ENCODE data around the gene PFKFB4. TPM values are rescaled to one million over a fixed set of nuclear protein-coding genes. Genes with fewer than 3 reads are reported as not detected.

Gene PFKFB4
- total and polyA plus RNA-seq, 9 of the 15 experiments (the other 6 are each of a cell fraction or from before 2014, with no cell fraction given), result 0.92 to 56.3 (median 13.5) TPM

DNA sequence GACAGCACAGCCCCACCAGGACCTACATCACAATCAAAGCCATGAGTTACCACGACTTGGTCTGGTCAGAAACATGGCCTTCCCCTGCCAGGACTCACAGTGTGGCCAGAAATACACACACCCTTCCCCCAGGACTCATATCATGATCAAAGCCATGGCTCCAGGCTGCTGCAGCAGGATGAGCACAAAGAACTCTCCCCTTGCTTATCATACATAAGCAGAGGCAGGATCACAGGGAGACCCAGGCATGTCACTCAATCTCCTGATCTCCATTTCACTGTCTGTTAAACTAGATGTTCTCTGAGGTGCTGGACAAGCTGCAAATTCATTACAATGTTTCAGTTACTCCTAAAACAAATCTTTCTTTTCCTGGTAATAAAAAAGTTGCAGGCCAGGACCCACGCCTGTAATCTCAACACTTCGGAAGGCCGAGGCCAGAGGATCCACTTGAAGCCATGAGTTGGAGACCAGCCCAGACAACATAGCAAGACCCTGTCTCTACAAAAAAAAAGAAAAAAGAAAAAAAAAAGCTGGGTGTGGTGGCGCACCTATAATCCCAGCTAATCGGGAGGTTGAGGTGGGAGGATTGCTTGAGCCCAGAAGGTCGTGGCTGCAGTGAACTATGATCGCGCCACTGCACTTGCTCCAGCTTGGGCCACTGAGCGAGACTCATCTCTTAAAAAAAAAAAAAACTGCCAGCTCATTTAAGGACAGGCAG lies 1.2 kb downstream of the PFKFB4 start (continued):
- TF ChIP-seq ZBTB33 (CRISPR knock-in tag; IDR thresholded peaks at IDR 0.05) (no peak), HMGN3 (IDR thresholded peaks at IDR 0.05; ENCODE audit: borderline replicate concordance, extremely low read depth, insufficient read length, low read depth, low read length) (no peak), TAL1 (IDR thresholded peaks at IDR 0.05) (peak; percentile 85), KDM1A (IDR thresholded peaks at IDR 0.05) (peak; percentile 83 to 85), GTF2F1 (IDR thresholded peaks at IDR 0.05; ENCODE audit: low read depth, low read length) (no peak), PTBP1 (IDR thresholded peaks at IDR 0.05; ENCODE audit: low read depth, low read length) (no peak), TAF7 (tag; IDR thresholded peaks at IDR 0.05) (no peak), SAFB (IDR thresholded peaks at IDR 0.05; ENCODE audit: borderline replicate concordance, low read depth, low read length) (no peak), KLF6 (CRISPR knock-in tag; IDR thresholded peaks at IDR 0.05; ENCODE audit: borderline replicate concordance) (no peak), BRD9 (IDR thresholded peaks at IDR 0.05; ENCODE audit: low read depth, partially characterized antibody) (no peak), SMAD4 (CRISPR knock-in tag; conservative IDR thresholded peaks at IDR 0.05) (peak; percentile 20; the same call in 1 of the 2 replicates), LEF1 (IDR thresholded peaks at IDR 0.05) (peak; percentile 87; the same call in 1 of the 2 replicates), MBD2 (IDR thresholded peaks at IDR 0.05; ENCODE audit: borderline replicate concordance, low read depth) (no peak), NFIC (IDR thresholded peaks at IDR 0.05) (peak; percentile 69), MAFK (IDR thresholded peaks at IDR 0.05; ENCODE audit: low read length) (no peak), PHTF2 (CRISPR knock-in tag; IDR thresholded peaks at IDR 0.05) (no peak)
- TF ChIP-seq, protein P1, sequence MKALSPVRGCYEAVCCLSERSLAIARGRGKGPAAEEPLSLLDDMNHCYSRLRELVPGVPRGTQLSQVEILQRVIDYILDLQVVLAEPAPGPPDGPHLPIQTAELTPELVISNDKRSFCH (CRISPR knock-in tag; IDR thresholded peaks at IDR 0.05), result no peak
- TF ChIP-seq, protein P1 (tag; IDR thresholded peaks at IDR 0.05), result no peak
- TF ChIP-seq, protein P2, sequence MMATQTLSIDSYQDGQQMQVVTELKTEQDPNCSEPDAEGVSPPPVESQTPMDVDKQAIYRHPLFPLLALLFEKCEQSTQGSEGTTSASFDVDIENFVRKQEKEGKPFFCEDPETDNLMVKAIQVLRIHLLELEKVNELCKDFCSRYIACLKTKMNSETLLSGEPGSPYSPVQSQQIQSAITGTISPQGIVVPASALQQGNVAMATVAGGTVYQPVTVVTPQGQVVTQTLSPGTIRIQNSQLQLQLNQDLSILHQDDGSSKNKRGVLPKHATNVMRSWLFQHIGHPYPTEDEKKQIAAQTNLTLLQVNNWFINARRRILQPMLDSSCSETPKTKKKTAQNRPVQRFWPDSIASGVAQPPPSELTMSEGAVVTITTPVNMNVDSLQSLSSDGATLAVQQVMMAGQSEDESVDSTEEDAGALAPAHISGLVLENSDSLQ (IDR thresholded peaks at IDR 0.05), result peak; percentile 98
- TF ChIP-seq, protein P3, sequence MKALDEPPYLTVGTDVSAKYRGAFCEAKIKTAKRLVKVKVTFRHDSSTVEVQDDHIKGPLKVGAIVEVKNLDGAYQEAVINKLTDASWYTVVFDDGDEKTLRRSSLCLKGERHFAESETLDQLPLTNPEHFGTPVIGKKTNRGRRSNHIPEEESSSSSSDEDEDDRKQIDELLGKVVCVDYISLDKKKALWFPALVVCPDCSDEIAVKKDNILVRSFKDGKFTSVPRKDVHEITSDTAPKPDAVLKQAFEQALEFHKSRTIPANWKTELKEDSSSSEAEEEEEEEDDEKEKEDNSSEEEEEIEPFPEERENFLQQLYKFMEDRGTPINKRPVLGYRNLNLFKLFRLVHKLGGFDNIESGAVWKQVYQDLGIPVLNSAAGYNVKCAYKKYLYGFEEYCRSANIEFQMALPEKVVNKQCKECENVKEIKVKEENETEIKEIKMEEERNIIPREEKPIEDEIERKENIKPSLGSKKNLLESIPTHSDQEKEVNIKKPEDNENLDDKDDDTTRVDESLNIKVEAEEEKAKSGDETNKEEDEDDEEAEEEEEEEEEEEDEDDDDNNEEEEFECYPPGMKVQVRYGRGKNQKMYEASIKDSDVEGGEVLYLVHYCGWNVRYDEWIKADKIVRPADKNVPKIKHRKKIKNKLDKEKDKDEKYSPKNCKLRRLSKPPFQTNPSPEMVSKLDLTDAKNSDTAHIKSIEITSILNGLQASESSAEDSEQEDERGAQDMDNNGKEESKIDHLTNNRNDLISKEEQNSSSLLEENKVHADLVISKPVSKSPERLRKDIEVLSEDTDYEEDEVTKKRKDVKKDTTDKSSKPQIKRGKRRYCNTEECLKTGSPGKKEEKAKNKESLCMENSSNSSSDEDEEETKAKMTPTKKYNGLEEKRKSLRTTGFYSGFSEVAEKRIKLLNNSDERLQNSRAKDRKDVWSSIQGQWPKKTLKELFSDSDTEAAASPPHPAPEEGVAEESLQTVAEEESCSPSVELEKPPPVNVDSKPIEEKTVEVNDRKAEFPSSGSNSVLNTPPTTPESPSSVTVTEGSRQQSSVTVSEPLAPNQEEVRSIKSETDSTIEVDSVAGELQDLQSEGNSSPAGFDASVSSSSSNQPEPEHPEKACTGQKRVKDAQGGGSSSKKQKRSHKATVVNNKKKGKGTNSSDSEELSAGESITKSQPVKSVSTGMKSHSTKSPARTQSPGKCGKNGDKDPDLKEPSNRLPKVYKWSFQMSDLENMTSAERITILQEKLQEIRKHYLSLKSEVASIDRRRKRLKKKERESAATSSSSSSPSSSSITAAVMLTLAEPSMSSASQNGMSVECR (CRISPR knock-in tag; IDR thresholded peaks at IDR 0.05), result no peak

Data from K562 (cell line).